Mammary epithelial cell (primary cell): ENCODE results near the gene KLK6.

Experiments
- EZH2 ChIP-seq: IDR thresholded peaks from 2 replicates; pipeline ENCODE4 v1.6.1; 2012; ENCODE audit warnings: low read length, inconsistent platforms, borderline replicate concordance
- TF ChIP-seq, protein P1 (sequence below), 2 donors: IDR thresholded peaks in 1 of 2; conservative IDR thresholded peaks in 1 of 2; 2 replicates each; pipeline ENCODE4 v1.5.1; 2011 to 2012; ENCODE audit warnings: inconsistent platforms in 2 of 2, low read length in 2 of 2, mild to moderate bottlenecking in 2 of 2, control low read depth in 1 of 2, low read depth in 1 of 2; ENCODE audit not compliant: insufficient read depth in 1 of 2; ENCODE audit errors: extremely low read depth in 1 of 2

DNA sequence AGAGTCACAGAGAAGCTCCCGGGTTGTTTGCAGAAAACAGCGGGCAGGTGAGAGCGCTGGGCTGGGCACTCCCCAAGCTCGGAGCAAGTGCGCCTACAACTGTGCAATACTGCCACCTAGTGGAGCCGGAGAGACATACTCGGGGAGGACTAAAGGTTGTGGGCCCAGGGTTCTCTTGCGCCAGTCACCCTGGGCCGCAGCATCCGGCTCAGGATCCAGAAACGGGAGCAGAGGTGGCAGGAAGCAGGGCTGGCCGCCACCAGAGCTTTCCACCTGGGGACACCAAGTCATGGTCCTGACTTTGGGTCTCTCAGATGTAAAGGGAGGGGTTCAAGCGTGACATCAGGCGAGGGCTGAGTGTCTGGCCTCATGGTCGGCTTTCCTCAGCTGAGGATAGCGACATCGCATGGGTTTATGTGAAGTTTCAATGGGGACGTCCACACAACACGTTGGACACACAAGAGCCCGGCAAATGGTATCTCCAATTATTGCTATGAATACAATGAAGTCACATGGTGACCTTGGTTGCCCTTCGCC lies 47.0 kb downstream of the KLK6 start:
- TF ChIP-seq, protein P1, sequence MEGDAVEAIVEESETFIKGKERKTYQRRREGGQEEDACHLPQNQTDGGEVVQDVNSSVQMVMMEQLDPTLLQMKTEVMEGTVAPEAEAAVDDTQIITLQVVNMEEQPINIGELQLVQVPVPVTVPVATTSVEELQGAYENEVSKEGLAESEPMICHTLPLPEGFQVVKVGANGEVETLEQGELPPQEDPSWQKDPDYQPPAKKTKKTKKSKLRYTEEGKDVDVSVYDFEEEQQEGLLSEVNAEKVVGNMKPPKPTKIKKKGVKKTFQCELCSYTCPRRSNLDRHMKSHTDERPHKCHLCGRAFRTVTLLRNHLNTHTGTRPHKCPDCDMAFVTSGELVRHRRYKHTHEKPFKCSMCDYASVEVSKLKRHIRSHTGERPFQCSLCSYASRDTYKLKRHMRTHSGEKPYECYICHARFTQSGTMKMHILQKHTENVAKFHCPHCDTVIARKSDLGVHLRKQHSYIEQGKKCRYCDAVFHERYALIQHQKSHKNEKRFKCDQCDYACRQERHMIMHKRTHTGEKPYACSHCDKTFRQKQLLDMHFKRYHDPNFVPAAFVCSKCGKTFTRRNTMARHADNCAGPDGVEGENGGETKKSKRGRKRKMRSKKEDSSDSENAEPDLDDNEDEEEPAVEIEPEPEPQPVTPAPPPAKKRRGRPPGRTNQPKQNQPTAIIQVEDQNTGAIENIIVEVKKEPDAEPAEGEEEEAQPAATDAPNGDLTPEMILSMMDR (conservative IDR thresholded peaks at IDR 0.05 in 1 of 2, IDR thresholded peaks at IDR 0.05 in 1 of 2; ENCODE audit: extremely low read depth in 1 of 2, insufficient read depth in 1 of 2, low read depth in 1 of 2, low read length in 2 of 2): peak; percentile 72 to 94
- no peak for TF ChIP-seq EZH2
